ENCODE measurements around the gene BLOC1S5.
"Not testable (repeated sequence)": the region's sequence is repeated elsewhere in the genome, so short reads cannot be mapped to it uniquely, and the experiment has no call there.

Gene BLOC1S5

GRCh38 chr6:7986219-7986618 lies 78.0 kb downstream of the BLOC1S5 start:
- DNase-seq (ENCODE audit: low spot score) (no peak), ATAC-seq (ENCODE audit: low read depth) (no peak)
- H3K27me3 ChIP-seq (ENCODE audit: insufficient read depth, poor library complexity, severe bottlenecking) = no peaks in the 10 kb centered on the region
- no peaks in the 10 kb centered on the region for H3K9me3 ChIP-seq (ENCODE audit: severe bottlenecking)
- H3K27ac ChIP-seq (ENCODE audit: poor library complexity, severe bottlenecking) = no peak overlapping the region
- H3K36me3 ChIP-seq (ENCODE audit: low read depth) = no peaks in the 10 kb centered on the region
- H3K4me1 ChIP-seq (ENCODE audit: insufficient read depth, poor library complexity, severe bottlenecking) = no peaks in the 10 kb centered on the region
- TF ChIP-seq, protein P1, sequence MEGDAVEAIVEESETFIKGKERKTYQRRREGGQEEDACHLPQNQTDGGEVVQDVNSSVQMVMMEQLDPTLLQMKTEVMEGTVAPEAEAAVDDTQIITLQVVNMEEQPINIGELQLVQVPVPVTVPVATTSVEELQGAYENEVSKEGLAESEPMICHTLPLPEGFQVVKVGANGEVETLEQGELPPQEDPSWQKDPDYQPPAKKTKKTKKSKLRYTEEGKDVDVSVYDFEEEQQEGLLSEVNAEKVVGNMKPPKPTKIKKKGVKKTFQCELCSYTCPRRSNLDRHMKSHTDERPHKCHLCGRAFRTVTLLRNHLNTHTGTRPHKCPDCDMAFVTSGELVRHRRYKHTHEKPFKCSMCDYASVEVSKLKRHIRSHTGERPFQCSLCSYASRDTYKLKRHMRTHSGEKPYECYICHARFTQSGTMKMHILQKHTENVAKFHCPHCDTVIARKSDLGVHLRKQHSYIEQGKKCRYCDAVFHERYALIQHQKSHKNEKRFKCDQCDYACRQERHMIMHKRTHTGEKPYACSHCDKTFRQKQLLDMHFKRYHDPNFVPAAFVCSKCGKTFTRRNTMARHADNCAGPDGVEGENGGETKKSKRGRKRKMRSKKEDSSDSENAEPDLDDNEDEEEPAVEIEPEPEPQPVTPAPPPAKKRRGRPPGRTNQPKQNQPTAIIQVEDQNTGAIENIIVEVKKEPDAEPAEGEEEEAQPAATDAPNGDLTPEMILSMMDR (IDR thresholded peaks at IDR 0.05; ENCODE audit: poor library complexity, severe bottlenecking) = no peak
- no peak overlapping the region for H3K4me3 ChIP-seq (ENCODE audit: severe bottlenecking)

- not testable (repeated sequence) for H3K27ac ChIP-seq (ENCODE audit: poor library complexity, severe bottlenecking); H3K36me3 ChIP-seq (ENCODE audit: low read depth); H3K27me3 ChIP-seq (ENCODE audit: insufficient read depth, poor library complexity, severe bottlenecking); DNase-seq (ENCODE audit: low spot score); H3K4me3 ChIP-seq (ENCODE audit: severe bottlenecking); H3K9me3 ChIP-seq (ENCODE audit: severe bottlenecking); H3K4me1 ChIP-seq (ENCODE audit: insufficient read depth, poor library complexity, severe bottlenecking)
- peak; percentile 51; the same call in 2 of the 3 replicates for ATAC-seq (ENCODE audit: low read depth)
Measured at GRCh38 chr6:7983967-7984366, 80.2 kb downstream of the BLOC1S5 start.

DNA sequence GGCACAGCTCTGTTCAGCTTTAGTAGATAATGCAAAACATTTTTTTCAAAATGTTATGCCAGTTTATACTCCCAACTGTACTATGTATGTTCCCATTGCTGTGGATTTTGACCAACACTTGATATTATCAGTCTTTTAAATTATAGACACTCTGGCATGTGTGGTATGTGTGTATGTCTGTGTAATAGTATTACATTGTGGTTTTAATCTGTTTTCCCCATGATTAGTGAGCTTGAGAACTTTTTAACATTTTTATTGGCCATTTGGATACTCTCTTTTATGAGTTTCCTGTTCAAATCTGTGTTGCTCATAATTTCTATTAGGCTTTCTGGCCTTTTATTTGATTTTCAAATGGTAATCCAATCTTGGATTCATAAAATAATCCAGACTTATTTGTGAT lies 84.4 kb downstream of the BLOC1S5 start:
- TF ChIP-seq, protein P1 (IDR thresholded peaks at IDR 0.05; ENCODE audit: poor library complexity, severe bottlenecking) = no peak
- Histone ChIP-seq H3K9me3 (ENCODE audit: severe bottlenecking) (no peaks in the 10 kb centered on the region), H3K27me3 (ENCODE audit: insufficient read depth, poor library complexity, severe bottlenecking) (no peaks in the 10 kb centered on the region), H3K27ac (ENCODE audit: poor library complexity, severe bottlenecking) (no peak overlapping the region), H3K4me1 (ENCODE audit: insufficient read depth, poor library complexity, severe bottlenecking) (no peaks in the 10 kb centered on the region), H3K4me3 (ENCODE audit: severe bottlenecking) (no peak overlapping the region), H3K36me3 (ENCODE audit: low read depth) (no peaks in the 10 kb centered on the region)
- ATAC-seq (ENCODE audit: low read depth) (no peak), DNase-seq (ENCODE audit: low spot score) (no peak)

DNA sequence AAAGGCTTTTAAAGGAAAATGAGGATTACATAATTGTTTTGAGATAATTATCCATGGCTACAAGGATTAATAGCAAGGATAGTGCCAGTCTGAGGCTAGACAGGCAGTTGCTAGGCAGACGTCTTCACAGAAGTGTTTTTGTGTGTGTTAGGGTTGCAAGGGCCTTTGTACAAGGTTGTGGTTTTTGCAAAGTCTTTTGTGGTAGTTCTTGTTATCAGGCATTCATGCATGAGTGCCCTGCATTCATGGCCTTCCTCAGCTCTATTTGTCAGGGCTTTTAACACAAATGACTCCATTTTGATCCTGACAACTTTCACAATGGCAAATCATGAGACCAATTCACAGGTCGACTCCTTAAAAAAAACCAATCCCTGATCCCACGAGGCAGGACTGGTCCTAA lies 85.5 kb downstream of the BLOC1S5 start:
- TF ChIP-seq, protein P1 (IDR thresholded peaks at IDR 0.05; ENCODE audit: poor library complexity, severe bottlenecking) = no peak
- H3K4me3 ChIP-seq (ENCODE audit: severe bottlenecking) = no peak overlapping the region
- ATAC-seq (ENCODE audit: low read depth) (no peak), DNase-seq (ENCODE audit: low spot score) (no peak)
- no peaks in the 10 kb centered on the region for H3K4me1 ChIP-seq (ENCODE audit: insufficient read depth, poor library complexity, severe bottlenecking)
- no peaks in the 10 kb centered on the region for H3K36me3 ChIP-seq (ENCODE audit: low read depth)
- H3K27ac ChIP-seq (ENCODE audit: poor library complexity, severe bottlenecking) = no peak overlapping the region
- no peaks in the 10 kb centered on the region for H3K9me3 ChIP-seq (ENCODE audit: severe bottlenecking)
- H3K27me3 ChIP-seq (ENCODE audit: insufficient read depth, poor library complexity, severe bottlenecking) = no peaks in the 10 kb centered on the region

GRCh38 chr6:7976485-7977056 lies 87.6 kb downstream of the BLOC1S5 start:
- Histone ChIP-seq H3K9me3 (ENCODE audit: severe bottlenecking) (no peaks in the 10 kb centered on the region), H3K4me3 (ENCODE audit: severe bottlenecking) (no peak overlapping the region), H3K27ac (ENCODE audit: poor library complexity, severe bottlenecking) (no peak overlapping the region), H3K27me3 (ENCODE audit: insufficient read depth, poor library complexity, severe bottlenecking) (no peaks in the 10 kb centered on the region), H3K4me1 (ENCODE audit: insufficient read depth, poor library complexity, severe bottlenecking) (no peaks in the 10 kb centered on the region), H3K36me3 (ENCODE audit: low read depth) (no peaks in the 10 kb centered on the region)
- DNase-seq (ENCODE audit: low spot score) = no peak
- no peak for ATAC-seq (ENCODE audit: low read depth)
- TF ChIP-seq, protein P1 (IDR thresholded peaks at IDR 0.05; ENCODE audit: poor library complexity, severe bottlenecking) = no peak
